Small intestine (tissue), 7 donors: ENCODE measurements around the gene RPS25. TPM values are rescaled to one million over a fixed set of nuclear protein-coding genes. Genes with fewer than 3 reads are reported as not detected.

Source experiments
- DNase-seq, 2 donors: peaks; one replicate each; pipeline versions ENCODE4 v3.0.0 to v3.0.0-alpha.2; 2013
- FAIRE-seq: peaks from 2 replicates; lab custom pipeline; 2012; peaks lifted over from hg19 to GRCh38; lab: Jason Lieb, UNC
- H3K27ac ChIP-seq, 3 donors: one replicate each; pipeline ENCODE4 v1.5.1; 2013; ENCODE audit warnings: low read length in 2 of 3, mild to moderate bottlenecking in 2 of 3, control low read depth in 1 of 3, inconsistent platforms in 1 of 3, low read depth in 1 of 3, moderate library complexity in 1 of 3
- H3K27me3 ChIP-seq, 3 donors: one replicate each; pipeline ENCODE4 v1.6.1; 2013; ENCODE audit warnings: low read length in 3 of 3, inconsistent platforms in 1 of 3; ENCODE audit not compliant: control insufficient read depth in 3 of 3, insufficient read depth in 3 of 3
- H3K36me3 ChIP-seq, 3 donors: one replicate each; pipeline ENCODE4 v1.6.1; 2013; ENCODE audit warnings: low read length in 3 of 3, inconsistent platforms in 1 of 3, low read depth in 1 of 3, mild to moderate bottlenecking in 1 of 3, moderate library complexity in 1 of 3; ENCODE audit not compliant: control insufficient read depth in 3 of 3, insufficient read depth in 2 of 3
- H3K4me1 ChIP-seq, 3 donors: one replicate each; pipeline ENCODE4 v1.6.1; 2013; ENCODE audit warnings: low read length in 2 of 3, inconsistent platforms in 1 of 3, low read depth in 1 of 3, mild to moderate bottlenecking in 1 of 3, moderate library complexity in 1 of 3; ENCODE audit not compliant: control insufficient read depth in 3 of 3, insufficient read depth in 2 of 3
- H3K4me3 ChIP-seq, 3 donors: one replicate each; pipeline ENCODE4 v1.5.1; 2013; ENCODE audit warnings: low read length in 3 of 3, control low read depth in 1 of 3, inconsistent platforms in 1 of 3, low read depth in 1 of 3, mild to moderate bottlenecking in 1 of 3, moderate library complexity in 1 of 3
- H3K9me3 ChIP-seq, 2 donors: one replicate each; pipeline ENCODE4 v1.6.1; 2013; ENCODE audit warnings: low read depth in 1 of 2, low read length in 1 of 2; ENCODE audit not compliant: control insufficient read depth in 2 of 2, insufficient read depth in 1 of 2
- WGBS, 3 donors: extraction: QIAGEN DNeasy Blood & Tissue Kit; methylation state at CpG; one replicate each; pipeline ENCODE4 v1.1.7; 2013; 5-methylcytosine and 5-hydroxymethylcytosine counted together
- polyA plus RNA-seq, 4 donors: library from polyadenylated mRNA; stranded (reverse) in 3 of 4; unstranded in 1 of 4; fragments of 200-250 nt in 3 of 4; fragments of 120-200 nt in 1 of 4; gene quantifications; one replicate each; pipeline versions ENCODE4 v1.2.1 to v1.2.3, GENCODE V29; 2013
- donor health status: healthy with polysubstance abuse.
- donor health status: control.
- donor health status: control.
- donor health status: Bipolar disorder and iron deficiency.
- donor health status: healthy.

RPS25 gene
- polyA plus RNA-seq, 4 donors = 1,156 to 2,444 (median 1,720) TPM

DNA sequence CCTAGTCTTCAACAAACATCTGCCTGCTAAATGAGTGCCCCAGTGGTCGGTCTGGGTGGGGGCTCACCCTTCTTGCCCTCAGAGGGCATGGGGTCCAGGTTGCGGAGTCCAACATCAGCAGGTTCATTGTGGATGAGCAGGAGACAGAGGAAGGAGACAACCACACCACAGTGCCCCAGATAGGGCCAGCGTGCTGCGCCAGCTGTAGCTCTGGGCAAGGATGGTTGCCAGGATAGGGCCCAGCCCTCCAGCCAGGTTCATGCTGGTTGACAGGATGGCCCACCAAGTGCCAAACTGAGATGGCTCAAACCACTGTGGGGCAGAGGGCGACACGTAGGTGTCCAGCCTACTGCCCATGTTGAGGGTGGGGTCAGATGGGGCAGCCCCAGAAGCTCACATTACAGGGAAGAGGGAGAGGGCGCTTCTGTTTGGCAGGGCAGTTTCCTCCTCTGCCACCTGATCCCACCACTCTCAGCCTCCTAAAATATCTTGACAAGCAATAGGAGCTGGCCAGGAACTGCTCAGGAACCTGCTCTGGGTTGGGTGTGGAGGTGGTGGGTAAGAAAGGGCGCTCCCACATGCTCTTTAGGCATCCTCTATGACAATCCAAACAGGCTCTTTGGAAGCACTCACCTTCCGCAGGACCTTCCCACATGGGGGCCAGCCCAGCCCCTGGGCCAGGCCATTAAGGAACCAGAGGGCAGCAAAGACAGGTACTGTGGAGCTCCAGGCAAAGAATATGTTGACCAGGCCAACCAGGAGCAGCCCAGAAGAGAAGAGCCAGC lies 9.6 kb upstream of the RPS25 start:
- H3K4me1 ChIP-seq = peaks cover 2 to 40% (median 4%) of the 10 kb centered on the region in 3 donors
- peak in 1 of 2 donors; percentile 13 for DNase-seq
- peak overlapping the region in 2 of 3 donors; percentile 82 to 87 for H3K4me3 ChIP-seq
- no peak for FAIRE-seq
- no peaks in the 10 kb centered on the region for H3K9me3 ChIP-seq
- H3K36me3 ChIP-seq = peaks cover 0 to 58% (median 3%) of the 10 kb centered on the region in 3 donors
- H3K27me3 ChIP-seq = no peaks in the 10 kb centered on the region
- H3K27ac ChIP-seq = peak overlapping the region; percentile 64 to 88 (median 73)
- 32 to 72% (median 60%) methylated on average over 9 of the region's 9 CpGs for WGBS, 3 donors

DNA sequence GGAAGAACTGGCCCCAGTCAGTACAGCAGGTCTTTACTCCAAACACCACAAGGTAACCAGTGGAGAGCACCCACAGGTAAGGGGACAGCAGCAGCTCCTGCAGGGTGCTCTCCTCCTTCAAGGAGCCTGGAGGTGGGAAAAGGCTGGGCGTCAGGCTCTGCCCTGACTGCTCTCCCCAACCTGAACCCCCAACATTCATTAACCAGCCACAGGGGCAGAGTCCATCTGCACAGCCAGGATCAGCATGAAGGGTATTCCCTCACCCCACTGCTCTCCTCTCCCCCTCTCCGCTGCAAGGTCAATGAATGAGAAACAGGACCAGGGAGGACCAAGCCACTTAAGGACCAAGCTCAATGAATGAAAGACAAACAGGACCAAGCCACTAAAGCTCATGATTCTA lies 8.8 kb upstream of the RPS25 start:
- 6 to 56% (median 32%) methylated on average over 2 of the region's 2 CpGs for WGBS, 3 donors

DNA sequence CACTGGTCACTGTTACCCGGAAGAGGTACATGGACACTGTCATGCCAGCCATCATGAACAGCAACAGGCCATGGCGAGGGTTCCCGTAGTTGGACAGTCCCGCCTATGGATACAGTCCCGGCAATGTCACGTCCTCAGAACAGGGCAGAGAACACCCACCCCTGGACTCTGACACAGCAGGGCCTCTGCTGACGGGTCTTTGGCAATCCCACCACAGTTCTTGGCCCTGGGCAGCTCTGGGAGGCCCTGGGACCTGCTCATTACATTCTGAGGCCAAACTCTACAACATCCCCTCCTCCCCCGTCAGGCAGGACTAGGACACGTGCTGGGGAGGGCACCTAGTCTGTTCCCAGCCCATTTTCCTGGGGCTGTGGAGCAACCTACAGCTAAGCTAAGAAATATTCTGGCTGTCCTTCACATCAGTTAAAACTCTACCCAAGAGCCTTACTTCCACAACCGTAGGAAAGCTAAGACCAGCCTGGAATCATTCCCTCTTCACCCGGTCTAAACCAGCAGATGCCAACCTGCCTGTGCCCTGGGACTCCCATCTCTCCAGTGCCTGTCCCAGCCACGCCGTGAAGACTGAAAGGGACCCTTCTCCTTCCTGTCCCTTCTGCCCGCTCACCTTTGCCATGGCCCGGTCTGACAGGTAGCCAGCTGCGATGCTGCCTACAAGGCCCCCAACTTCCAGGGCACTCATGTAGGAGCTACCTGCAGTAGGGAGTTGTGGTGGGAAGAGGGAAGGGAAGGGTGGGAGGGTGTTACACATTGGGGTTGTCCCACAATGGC lies 8.0 kb upstream of the RPS25 start:
- no peak for FAIRE-seq
- DNase-seq = peak; percentile 36 to 71
- Histone ChIP-seq H3K27ac (peak overlapping the region; percentile 53 to 88 (median 73)), H3K4me1 (peaks cover 2 to 55% (median 4%) of the 10 kb centered on the region in 3 donors), H3K4me3 (peak overlapping the region in 2 of 3 donors; percentile 82 to 87), H3K27me3 (no peaks in the 10 kb centered on the region), H3K9me3 (no peaks in the 10 kb centered on the region), H3K36me3 (peaks cover 3 to 69% (median 3%) of the 10 kb centered on the region in 3 donors)
- 28 to 60% (median 49%) methylated on average over 16 of the region's 16 CpGs for WGBS, 3 donors

More for the DNA sequence above, 8.8 kb upstream of the RPS25 start:
- FAIRE-seq (no peak), DNase-seq (peak; percentile 90 to 91)
- Histone ChIP-seq H3K4me1 (peaks cover 2 to 47% (median 4%) of the 10 kb centered on the region in 3 donors), H3K4me3 (peak overlapping the region in 2 of 3 donors; percentile 82 to 87), H3K27me3 (no peaks in the 10 kb centered on the region), H3K27ac (peak overlapping the region; percentile 64 to 88 (median 73)), H3K36me3 (peaks cover 3 to 66% (median 3%) of the 10 kb centered on the region in 3 donors), H3K9me3 (no peaks in the 10 kb centered on the region)

DNA sequence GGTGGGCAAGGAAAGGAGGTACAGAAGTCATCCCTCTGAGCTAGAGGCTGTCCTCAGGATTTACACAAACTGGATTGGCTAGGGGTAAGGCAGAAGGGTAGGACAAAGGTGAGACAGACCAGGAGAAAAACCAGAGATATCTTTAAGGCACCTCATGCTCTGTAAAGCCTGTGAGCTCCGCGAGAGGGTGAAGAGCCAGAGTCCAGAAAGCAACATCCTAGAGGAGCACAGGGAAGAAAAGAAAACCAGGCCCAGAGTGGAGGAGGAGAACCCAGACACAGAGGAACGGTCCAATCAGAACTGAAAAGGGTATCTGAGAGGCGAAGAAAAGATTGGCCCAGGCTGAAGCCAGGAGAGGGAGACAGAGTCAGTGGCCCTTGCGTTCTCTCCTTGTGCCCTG lies 7.4 kb upstream of the RPS25 start:
- Histone ChIP-seq H3K27ac (peak overlapping the region; percentile 53 to 88 (median 73)), H3K9me3 (no peaks in the 10 kb centered on the region), H3K27me3 (no peaks in the 10 kb centered on the region), H3K4me3 (peak overlapping the region in 2 of 3 donors; percentile 82 to 87), H3K36me3 (peaks cover 3 to 72% (median 3%) of the 10 kb centered on the region in 3 donors), H3K4me1 (peaks cover 2 to 61% (median 4%) of the 10 kb centered on the region in 3 donors)
- WGBS, 3 donors = 14 to 63% (median 38%) methylated on average over 5 of the region's 5 CpGs
- peak; percentile 63 to 65 for DNase-seq
- FAIRE-seq = no peak

DNA sequence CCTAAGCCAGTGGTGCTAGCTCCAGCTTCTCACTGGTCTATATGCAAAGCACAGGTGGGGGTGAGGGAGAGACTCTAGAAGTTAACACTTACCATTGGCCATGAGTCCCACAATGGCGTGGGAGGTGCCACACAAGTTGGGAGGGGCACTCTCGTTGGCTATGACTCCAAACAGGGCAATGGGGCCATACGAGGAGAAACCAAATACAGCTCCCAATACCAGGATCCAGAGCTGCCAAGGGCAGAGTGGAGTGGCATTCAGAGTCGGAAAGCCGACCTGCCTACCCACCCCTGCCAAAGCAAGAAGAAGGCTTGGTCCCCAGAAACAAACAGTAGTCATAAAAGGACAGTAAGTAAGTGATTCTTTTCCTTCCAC lies 6.9 kb upstream of the RPS25 start:
- no peaks in the 10 kb centered on the region for H3K27me3 ChIP-seq
- H3K9me3 ChIP-seq = no peaks in the 10 kb centered on the region
- WGBS, 3 donors = 17 to 50% (median 50%) methylated on average over 5 of the region's 5 CpGs
- FAIRE-seq (no peak), DNase-seq (peak; percentile 13 to 48)
- H3K4me1 ChIP-seq = peaks cover 2 to 65% (median 4%) of the 10 kb centered on the region in 3 donors
- peak overlapping the region in 2 of 3 donors; percentile 82 to 87 for H3K4me3 ChIP-seq
- peaks cover 3 to 75% (median 3%) of the 10 kb centered on the region in 3 donors for H3K36me3 ChIP-seq
- peak overlapping the region; percentile 53 to 88 (median 73) for H3K27ac ChIP-seq

DNA sequence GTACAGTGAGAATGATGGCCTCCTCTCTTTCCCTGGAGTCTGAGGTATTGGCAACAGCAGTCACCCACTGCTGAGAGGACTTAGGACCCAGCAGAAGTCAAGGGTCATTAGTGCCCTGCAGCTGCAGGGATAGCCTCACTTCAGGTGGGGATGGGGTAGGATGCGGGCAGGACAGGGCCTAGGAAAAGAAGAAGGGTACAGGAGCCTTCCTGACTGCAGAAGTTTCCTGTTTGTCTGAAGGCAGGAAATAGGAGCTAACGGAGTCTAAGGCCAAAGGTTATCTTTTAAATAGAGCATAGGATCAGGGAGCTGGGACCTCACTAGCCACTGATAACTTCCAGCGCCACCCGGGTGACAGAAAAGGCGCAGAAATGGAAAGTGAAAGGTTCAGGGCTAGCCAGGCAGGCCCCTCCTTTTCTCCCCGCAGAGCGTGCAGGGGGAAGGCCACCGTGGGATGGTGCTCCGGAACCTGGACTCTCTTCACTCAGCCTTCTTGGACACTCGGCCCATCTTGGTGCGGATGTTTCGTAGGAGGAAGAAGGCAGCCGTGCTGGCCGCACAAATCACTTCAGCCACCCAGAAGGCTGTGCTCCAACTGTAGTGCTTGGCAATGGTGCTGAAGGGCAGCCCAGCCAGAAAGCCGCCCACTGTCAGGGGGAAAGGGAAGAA lies 6.4 kb upstream of the RPS25 start:
- Histone ChIP-seq H3K4me3 (peak overlapping the region in 2 of 3 donors; percentile 82 to 87), H3K36me3 (peaks cover 3 to 77% (median 3%) of the 10 kb centered on the region in 3 donors), H3K4me1 (peaks cover 4 to 67% (median 5%) of the 10 kb centered on the region in 3 donors), H3K27ac (peak overlapping the region; percentile 53 to 88 (median 73)), H3K27me3 (no peaks in the 10 kb centered on the region), H3K9me3 (no peaks in the 10 kb centered on the region)
- DNase-seq (peak; percentile 52 to 65), FAIRE-seq (no peak)
- 25 to 50% (median 37%) methylated on average over 15 of the region's 15 CpGs for WGBS, 3 donors

DNA sequence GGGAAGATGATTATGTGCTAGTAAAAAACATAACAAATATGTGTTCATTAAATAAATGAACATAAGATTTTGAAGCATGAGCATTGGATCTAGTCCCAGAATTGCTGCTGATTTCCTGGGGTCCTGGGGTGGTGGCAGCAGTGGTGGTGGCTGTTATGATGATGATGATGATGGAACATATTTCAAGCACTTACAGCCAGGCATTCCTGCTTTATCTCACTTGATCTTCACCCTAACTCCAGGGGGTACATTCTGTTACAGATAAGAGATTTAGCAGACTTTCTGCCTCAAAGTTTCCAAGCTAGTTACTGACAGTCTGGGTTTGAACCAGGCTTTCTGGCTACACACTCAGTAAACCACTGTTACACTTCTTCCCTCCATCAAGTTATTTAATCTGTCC lies 5.6 kb upstream of the RPS25 start:
- no peaks in the 10 kb centered on the region for H3K9me3 ChIP-seq
- peaks cover 4 to 67% (median 5%) of the 10 kb centered on the region in 3 donors for H3K4me1 ChIP-seq
- H3K4me3 ChIP-seq = no peak overlapping the region
- H3K27ac ChIP-seq = no peak overlapping the region
- FAIRE-seq (no peak), DNase-seq (no peak)
- no peaks in the 10 kb centered on the region for H3K27me3 ChIP-seq
- peaks cover 3 to 72% (median 3%) of the 10 kb centered on the region in 3 donors for H3K36me3 ChIP-seq

DNA sequence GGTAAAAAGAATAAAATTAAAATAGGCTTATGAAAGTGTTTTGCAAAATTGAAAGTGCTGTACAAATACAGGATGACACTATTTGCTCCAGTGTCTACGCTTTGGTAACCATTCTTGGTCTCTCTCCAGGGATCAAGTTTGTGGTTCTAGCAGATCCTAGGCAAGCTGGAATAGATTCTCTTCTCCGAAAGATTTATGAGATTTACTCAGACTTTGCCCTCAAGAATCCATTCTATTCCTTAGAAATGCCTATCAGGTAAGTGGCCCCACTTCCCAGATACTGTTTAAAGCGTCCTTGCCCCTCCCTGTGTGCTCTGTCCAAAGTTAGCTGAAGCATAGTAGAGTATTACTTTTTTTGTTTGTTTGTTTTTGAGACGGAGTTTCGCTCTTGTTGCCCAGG lies 3.5 kb upstream of the RPS25 start:
- Histone ChIP-seq H3K27me3 (no peaks in the 10 kb centered on the region), H3K4me1 (peaks cover 4 to 70% (median 8%) of the 10 kb centered on the region in 3 donors), H3K9me3 (no peaks in the 10 kb centered on the region), H3K4me3 (no peak overlapping the region), H3K27ac (peak overlapping the region; percentile 0 to 76 (median 41)), H3K36me3 (peaks cover 3 to 53% (median 3%) of the 10 kb centered on the region in 3 donors)
- DNase-seq (peak; percentile 59 to 66), FAIRE-seq (no peak)
- WGBS, 3 donors = 13 to 63% (median 44%) methylated on average over 5 of the region's 5 CpGs
